HepG2 (cell line): ENCODE measurements around the gene FGFBP2. TPM values are rescaled to one million over a fixed set of nuclear protein-coding genes. Genes with fewer than 3 reads are reported as not detected.

Experiments
- ATAC-seq: fragments of 200-7000 bp; cut with Tn5 transposase; 3 replicates; pipeline ENCODE4 v1.9.1; 2020; ENCODE audit warnings: mild to moderate bottlenecking, moderate library complexity
- BruUV-seq: library from RNA; stranded (reverse); fragments of 400-500 nt; replicated peaks from 2 replicates; lab custom pipeline; 2021; lab: Mats Ljungman, UMichigan
- CTCF ChIA-PET: fragments of 300-600 bp; formaldehyde crosslinking; extraction: SDS; loops from one replicate; lab custom pipeline; 2021; ENCODE audit warnings: low total read pairs, inconsistent platforms, low intra/inter-chr PET ratio; lab: Yijun Ruan, JAX
- POLR2A ChIA-PET: fragments of 350-600 bp; sonication (Branson Sonifier 250); formaldehyde crosslinking; loops from one replicate; lab custom pipeline; 2020; ENCODE audit warnings: antibody characterized with exemption, inconsistent platforms; lab: Yijun Ruan, JAX
- DNase-seq: peaks from one replicate; pipeline ENCODE4 v3.0.0-alpha.2; 2015; ENCODE audit warnings: low spot score
- FAIRE-seq: peaks from 3 replicates; lab custom pipeline; 2011; peaks lifted over from hg19 to GRCh38; lab: Jason Lieb, UNC
- H2AFZ ChIP-seq: one replicate; pipeline ENCODE4 v1.6.1; 2011; ENCODE audit warnings: low read length, inconsistent platforms
- H3K27ac ChIP-seq: fragments of 300-600 bp; 3 replicates; pipeline ENCODE4 v1.8.0; 2011; ENCODE audit warnings: mixed run types, mild to moderate bottlenecking, mixed read lengths, low read length, inconsistent platforms; ENCODE audit not compliant: insufficient read depth; ENCODE audit errors: extremely low read length
- H3K27me3 ChIP-seq, 2 experiments: fragments of 200-600 bp in 1 of 2; 2 replicates in 1 of 2; 3 replicates in 1 of 2; pipeline versions ENCODE4 v1.6.0 to v1.8.0; 2011; ENCODE audit warnings: low read length in 2 of 2, mild to moderate bottlenecking in 2 of 2, moderate library complexity in 2 of 2, inconsistent platforms in 1 of 2; ENCODE audit not compliant: insufficient read depth in 2 of 2, control insufficient read depth in 1 of 2
- H3K36me3 ChIP-seq, 2 experiments: fragments of 200-600 bp in 1 of 2; replicated peaks in 1 of 2; 2 replicates in 1 of 2; 3 replicates in 1 of 2; pipeline versions ENCODE4 v1.5.1 to v1.8.0; 2011; ENCODE audit warnings: low read length in 2 of 2, inconsistent platforms in 1 of 2; ENCODE audit not compliant: insufficient read depth in 2 of 2, control insufficient read depth in 1 of 2
- H3K4me1 ChIP-seq: 2 replicates; pipeline ENCODE4 v1.5.1; 2012; ENCODE audit warnings: low read length, inconsistent platforms; ENCODE audit not compliant: insufficient read depth
- H3K4me2 ChIP-seq: 2 replicates; pipeline ENCODE4 v1.6.0; 2011; ENCODE audit warnings: low read depth, low read length, inconsistent platforms
- H3K4me3 ChIP-seq, 3 experiments: fragments of 200-600 bp in 1 of 3; sonication (generic), shearing (Covaris generic) in 1 of 3; replicated peaks in 1 of 3; 2 replicates each; pipeline ENCODE4 v1.5.1; 2011 to 2016; ENCODE audit warnings: low read length in 3 of 3, inconsistent platforms in 2 of 3, low read depth in 2 of 3, mild to moderate bottlenecking in 2 of 3, control low read depth in 1 of 3, mixed read lengths in 1 of 3; ENCODE audit not compliant: insufficient read depth in 1 of 3
- H3K79me2 ChIP-seq: one replicate; pipeline ENCODE4 v1.6.1; 2011; ENCODE audit warnings: low read length, inconsistent platforms; ENCODE audit not compliant: insufficient read depth
- H3K9ac ChIP-seq: 2 replicates; pipeline ENCODE4 v1.6.0; 2011; ENCODE audit warnings: mild to moderate bottlenecking, low read depth, low read length, inconsistent platforms; ENCODE audit not compliant: insufficient read depth
- H3K9me3 ChIP-seq: 2 replicates; pipeline ENCODE4 v1.5.1; 2012; ENCODE audit warnings: mild to moderate bottlenecking, low read length
- H4K20me1 ChIP-seq: 2 replicates; pipeline ENCODE4 v1.6.0; 2011; ENCODE audit warnings: inconsistent platforms, mild to moderate bottlenecking, low read length, moderate library complexity; ENCODE audit not compliant: insufficient read depth
- ARNT ChIP-seq: fragments of 450-650 bp; IDR thresholded peaks from 2 replicates; pipeline ENCODE4 v1.6.1; 2017
- DPF2 ChIP-seq: sonication (generic); formaldehyde crosslinking; IDR thresholded peaks from 2 replicates; pipeline ENCODE4 v1.4.0; 2020; ENCODE audit warnings: mild to moderate bottlenecking, low read depth, missing genetic modification reagents, borderline replicate concordance
- GLI4 ChIP-seq: sonication (generic); formaldehyde crosslinking; IDR thresholded peaks from 2 replicates; pipeline ENCODE4 v1.5.1; 2020; ENCODE audit warnings: missing genetic modification reagents, mild to moderate bottlenecking, moderate library complexity, borderline replicate concordance
- HMG20B ChIP-seq: conservative IDR thresholded peaks from 2 replicates; pipeline ENCODE4 v1.6.1; 2016; ENCODE audit warnings: missing genetic modification reagents, missing compliant biosample characterization
- KDM2A ChIP-seq: sonication (generic); formaldehyde crosslinking; IDR thresholded peaks from 2 replicates; pipeline ENCODE4 v1.4.0; 2020; ENCODE audit warnings: low read depth, missing genetic modification reagents, borderline replicate concordance
- MXI1 ChIP-seq: IDR thresholded peaks from 3 replicates; pipeline ENCODE4 v1.6.1; 2012; ENCODE audit warnings: low read depth, low read length, inconsistent platforms, borderline replicate concordance
- NCOA2 ChIP-seq: sonication (generic); formaldehyde crosslinking; IDR thresholded peaks from 2 replicates; pipeline ENCODE4 v1.8.0; 2022; ENCODE audit warnings: inconsistent platforms
- TBX3 ChIP-seq: fragments of 450-650 bp; IDR thresholded peaks from 2 replicates; pipeline ENCODE4 v1.6.1; 2017; ENCODE audit warnings: antibody characterized with exemption, mild to moderate bottlenecking, inconsistent platforms, borderline replicate concordance
- ZFYVE20 ChIP-seq: sonication (generic); formaldehyde crosslinking; IDR thresholded peaks from 2 replicates; pipeline ENCODE4 v1.8.0; 2023; ENCODE audit warnings: low read depth, mild to moderate bottlenecking, moderate library complexity, missing genetic modification reagents, borderline replicate concordance
- WGBS: methylation state at CpG from one replicate; pipeline ENCODE4 v1.1.6; 2017; ENCODE audit warnings: low lambda C conversion rate; 5-methylcytosine and 5-hydroxymethylcytosine counted together
- in situ Hi-C: cut with HindIII; loops from 2 replicates; pipeline ENCODE4 v1.10.0; 2017; ENCODE audit warnings: low pct_unique_long_range_greater_than_20kb; ENCODE audit not compliant: extremely low pct_ligation_motif_present
- intact Hi-C: fragments of 100-400 bp; cut with micrococcal nuclease; formaldehyde crosslinking; loops from one replicate; pipeline ENCODE4 v1.10.0; 2022; ENCODE audit not compliant: unreplicated experiment
- polyA plus RNA-seq, 8 experiments: library from polyadenylated mRNA; depleted of rRNA in 3 of 8; stranded (reverse) in 7 of 8; unstranded in 1 of 8; fragments of >200 nt; fragmentation: Illumina TruSeq in 4 of 8; extraction: Trizol in 4 of 8; gene quantifications; 2 replicates each; pipeline versions ENCODE4 v1.2.1 to v1.2.3, GENCODE V29; 2011 to 2016; ENCODE audit warnings: low read depth in 4 of 8, missing spikeins in 1 of 8, mixed read lengths in 1 of 8; ENCODE audit not compliant: insufficient read depth in 1 of 8
- total RNA-seq, 5 experiments: library from RNA; depleted of rRNA; stranded (reverse); fragments of >200 nt; fragmentation: Illumina TruSeq; extraction: Trizol; gene quantifications; 2 replicates each; pipeline ENCODE4 v1.2.3, GENCODE V29; 2016; ENCODE audit warnings: low read depth in 1 of 5
- TF ChIP-seq, protein P1 (sequence below): sonication (generic); formaldehyde crosslinking; IDR thresholded peaks from 2 replicates; pipeline ENCODE4 v1.5.0; 2020; ENCODE audit warnings: mild to moderate bottlenecking, missing genetic modification reagents, moderate library complexity
- TF ChIP-seq, protein P2 (sequence below): sonication (generic); formaldehyde crosslinking; IDR thresholded peaks from 2 replicates; pipeline ENCODE4 v1.8.1; 2023; ENCODE audit warnings: mild to moderate bottlenecking, missing genetic modification reagents

The FGFBP2 gene
- total and polyA plus RNA-seq, 2 of the 13 experiments (the other 11 are each of a cell fraction or from before 2014, with no cell fraction given), result not detected

DNA sequence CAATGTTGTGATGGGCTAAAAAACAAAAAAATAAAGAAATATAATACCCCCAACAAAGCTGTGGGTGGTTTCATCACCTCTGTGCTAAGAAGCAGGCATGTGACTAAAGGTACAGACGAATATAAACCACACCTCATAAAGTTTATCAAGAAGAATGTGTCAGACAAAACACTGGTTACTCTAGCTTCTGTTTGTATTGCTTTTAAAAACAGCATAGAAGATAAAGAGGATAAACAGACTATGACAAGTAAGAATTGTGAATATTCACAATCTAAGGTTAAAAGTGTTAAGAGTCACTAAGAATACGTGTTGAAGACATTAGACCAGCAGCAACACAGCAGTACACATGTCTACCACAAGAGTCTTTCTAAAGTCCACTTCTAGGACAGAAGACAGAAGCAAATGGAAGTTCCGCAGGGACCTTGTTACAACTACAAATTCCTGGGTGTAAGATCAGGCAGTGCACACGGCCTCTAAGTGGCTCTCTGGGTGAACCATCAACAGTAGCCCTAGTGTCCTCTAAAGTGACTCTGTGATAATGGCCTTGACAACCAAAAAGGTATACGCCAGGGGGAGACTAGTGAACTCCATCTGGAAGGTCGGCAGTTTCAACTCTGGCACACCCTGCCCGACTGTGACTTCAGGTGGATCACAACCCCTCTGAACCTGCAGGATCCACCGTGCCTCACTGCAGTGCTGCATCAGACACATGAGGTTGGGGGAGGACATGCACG, 8.3 kb upstream of the FGFBP2 start:
- intact Hi-C loops, result no loop called here
- Histone ChIP-seq H3K4me3 (no peak overlapping the region), H3K36me3 (no peaks in the 10 kb centered on the region), H2AFZ (no peak overlapping the region), H4K20me1 (no peaks in the 10 kb centered on the region), H3K4me1 (no peaks in the 10 kb centered on the region), H3K9ac (no peak overlapping the region), H3K9me3 (no peaks in the 10 kb centered on the region), H3K27me3 (peaks cover 0 to 2% of the 10 kb centered on the region in 2 experiments; a peak in 1 of 5 replicates), H3K79me2 (no peaks in the 10 kb centered on the region), H3K4me2 (no peak overlapping the region), H3K27ac (no peak overlapping the region)
- DNase-seq, result peak; percentile 9
- peak; percentile 85 for ATAC-seq
- 32% methylated on average over 5 of the region's 9 CpGs for WGBS
- in situ Hi-C loops, result no loop called here
- POLR2A ChIA-PET, result no interaction called here
- TF ChIP-seq, protein P1, sequence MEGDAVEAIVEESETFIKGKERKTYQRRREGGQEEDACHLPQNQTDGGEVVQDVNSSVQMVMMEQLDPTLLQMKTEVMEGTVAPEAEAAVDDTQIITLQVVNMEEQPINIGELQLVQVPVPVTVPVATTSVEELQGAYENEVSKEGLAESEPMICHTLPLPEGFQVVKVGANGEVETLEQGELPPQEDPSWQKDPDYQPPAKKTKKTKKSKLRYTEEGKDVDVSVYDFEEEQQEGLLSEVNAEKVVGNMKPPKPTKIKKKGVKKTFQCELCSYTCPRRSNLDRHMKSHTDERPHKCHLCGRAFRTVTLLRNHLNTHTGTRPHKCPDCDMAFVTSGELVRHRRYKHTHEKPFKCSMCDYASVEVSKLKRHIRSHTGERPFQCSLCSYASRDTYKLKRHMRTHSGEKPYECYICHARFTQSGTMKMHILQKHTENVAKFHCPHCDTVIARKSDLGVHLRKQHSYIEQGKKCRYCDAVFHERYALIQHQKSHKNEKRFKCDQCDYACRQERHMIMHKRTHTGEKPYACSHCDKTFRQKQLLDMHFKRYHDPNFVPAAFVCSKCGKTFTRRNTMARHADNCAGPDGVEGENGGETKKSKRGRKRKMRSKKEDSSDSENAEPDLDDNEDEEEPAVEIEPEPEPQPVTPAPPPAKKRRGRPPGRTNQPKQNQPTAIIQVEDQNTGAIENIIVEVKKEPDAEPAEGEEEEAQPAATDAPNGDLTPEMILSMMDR (CRISPR knock-in tag), result 0 out of 2 replicates have a peak, but pooled peaks have one; percentile 6
- TF ChIP-seq HMG20B (CRISPR knock-in tag), result no peak
- CTCF ChIA-PET, result no interaction called here
- BruUV-seq, result no TSS peak
- FAIRE-seq, result no peak

DNA sequence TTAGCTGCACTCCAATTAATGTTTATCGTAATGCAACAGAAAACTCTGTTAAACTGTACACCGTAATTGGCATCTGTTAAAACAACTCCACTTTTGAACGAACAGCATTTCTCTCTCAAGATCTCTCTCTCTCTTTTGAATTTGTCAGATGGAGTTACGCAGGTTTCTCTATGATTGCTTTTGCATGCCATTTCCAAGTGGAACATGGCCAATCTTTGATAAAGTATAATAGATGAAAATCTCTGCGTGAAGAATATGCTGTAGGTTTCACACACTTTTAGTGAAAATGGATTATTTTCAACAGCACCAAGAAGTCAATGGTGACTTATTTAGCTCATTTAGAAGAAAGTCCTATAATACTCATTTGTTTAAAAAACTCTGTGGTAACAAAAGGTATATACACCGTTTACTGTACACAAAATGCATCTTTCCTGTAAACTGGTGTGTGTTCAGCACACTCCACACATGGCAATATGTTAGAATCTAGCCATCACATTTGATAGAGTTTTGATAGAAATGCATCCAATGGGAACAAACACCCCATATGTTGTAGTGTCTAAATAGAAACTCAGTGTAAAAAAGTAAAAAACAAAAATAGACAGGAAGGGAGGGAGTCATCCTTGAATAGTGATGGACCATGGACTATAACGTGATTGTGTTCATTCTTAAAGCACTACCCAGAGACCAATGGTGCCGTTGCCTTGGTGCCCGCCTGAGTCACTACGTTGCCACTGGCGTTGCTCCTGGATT, 5.8 kb upstream of the FGFBP2 start:
- Histone ChIP-seq H3K27me3 (no peaks in the 10 kb centered on the region), H3K4me2 (no peak overlapping the region), H3K4me3 (no peak overlapping the region), H3K27ac (no peak overlapping the region), H3K9ac (no peak overlapping the region), H3K4me1 (no peaks in the 10 kb centered on the region), H3K79me2 (no peaks in the 10 kb centered on the region), H4K20me1 (no peaks in the 10 kb centered on the region), H3K9me3 (no peaks in the 10 kb centered on the region), H2AFZ (no peak overlapping the region), H3K36me3 (no peaks in the 10 kb centered on the region)
- FAIRE-seq (no peak), DNase-seq (no peak), ATAC-seq (no peak)
- intact Hi-C loops, result no loop called here
- ChIA-PET CTCF (no interaction called here), POLR2A (no interaction called here)
- 52% methylated on average over 11 of the region's 11 CpGs for WGBS
- in situ Hi-C loops, result no loop called here
- TF ChIP-seq TBX3 (no peak), DPF2 (no peak), KDM2A (CRISPR knock-in tag) (no peak), MXI1 (no peak), ARNT (no peak), NCOA2 (no peak), GLI4 (CRISPR knock-in tag) (no peak), ZFYVE20 (CRISPR knock-in tag) (no peak)
- TF ChIP-seq, protein P2, sequence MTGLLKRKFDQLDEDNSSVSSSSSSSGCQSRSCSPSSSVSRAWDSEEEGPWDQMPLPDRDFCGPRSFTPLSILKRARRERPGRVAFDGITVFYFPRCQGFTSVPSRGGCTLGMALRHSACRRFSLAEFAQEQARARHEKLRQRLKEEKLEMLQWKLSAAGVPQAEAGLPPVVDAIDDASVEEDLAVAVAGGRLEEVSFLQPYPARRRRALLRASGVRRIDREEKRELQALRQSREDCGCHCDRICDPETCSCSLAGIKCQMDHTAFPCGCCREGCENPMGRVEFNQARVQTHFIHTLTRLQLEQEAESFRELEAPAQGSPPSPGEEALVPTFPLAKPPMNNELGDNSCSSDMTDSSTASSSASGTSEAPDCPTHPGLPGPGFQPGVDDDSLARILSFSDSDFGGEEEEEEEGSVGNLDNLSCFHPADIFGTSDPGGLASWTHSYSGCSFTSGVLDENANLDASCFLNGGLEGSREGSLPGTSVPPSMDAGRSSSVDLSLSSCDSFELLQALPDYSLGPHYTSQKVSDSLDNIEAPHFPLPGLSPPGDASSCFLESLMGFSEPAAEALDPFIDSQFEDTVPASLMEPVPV, result no peak
- BruUV-seq, result no TSS peak
